HepG2 (cell line): ENCODE measurements around the gene FAF2. TPM values are rescaled to one million over a fixed set of nuclear protein-coding genes. Genes with fewer than 3 reads are reported as not detected.
A peak's percentile ranks its signal among the peaks of the same experiment; 100 is the strongest.

ENCODE experiments used
- ATAC-seq: fragments of 200-7000 bp; cut with Tn5 transposase; 3 replicates; pipeline ENCODE4 v1.9.1; 2020; ENCODE audit warnings: mild to moderate bottlenecking, moderate library complexity
- BruUV-seq: library from RNA; stranded (reverse); fragments of 400-500 nt; replicated peaks from 2 replicates; lab custom pipeline; 2021; lab: Mats Ljungman, UMichigan
- CTCF ChIA-PET: fragments of 300-600 bp; formaldehyde crosslinking; extraction: SDS; loops from one replicate; lab custom pipeline; 2021; ENCODE audit warnings: low total read pairs, inconsistent platforms, low intra/inter-chr PET ratio; lab: Yijun Ruan, JAX
- POLR2A ChIA-PET: fragments of 350-600 bp; sonication (Branson Sonifier 250); formaldehyde crosslinking; loops from one replicate; lab custom pipeline; 2020; ENCODE audit warnings: antibody characterized with exemption, inconsistent platforms; lab: Yijun Ruan, JAX
- DNase-seq: peaks from one replicate; pipeline ENCODE4 v3.0.0-alpha.2; 2015; ENCODE audit warnings: low spot score
- FAIRE-seq: peaks from 3 replicates; lab custom pipeline; 2011; peaks lifted over from hg19 to GRCh38; lab: Jason Lieb, UNC
- H2AFZ ChIP-seq: one replicate; pipeline ENCODE4 v1.6.1; 2011; ENCODE audit warnings: low read length, inconsistent platforms
- H3K27ac ChIP-seq: fragments of 300-600 bp; 3 replicates; pipeline ENCODE4 v1.8.0; 2011; ENCODE audit warnings: mixed run types, mild to moderate bottlenecking, mixed read lengths, low read length, inconsistent platforms; ENCODE audit not compliant: insufficient read depth; ENCODE audit errors: extremely low read length
- H3K27me3 ChIP-seq, 2 experiments: fragments of 200-600 bp in 1 of 2; 2 replicates in 1 of 2; 3 replicates in 1 of 2; pipeline versions ENCODE4 v1.6.0 to v1.8.0; 2011; ENCODE audit warnings: low read length in 2 of 2, mild to moderate bottlenecking in 2 of 2, moderate library complexity in 2 of 2, inconsistent platforms in 1 of 2; ENCODE audit not compliant: insufficient read depth in 2 of 2, control insufficient read depth in 1 of 2
- H3K36me3 ChIP-seq, 2 experiments: fragments of 200-600 bp in 1 of 2; replicated peaks in 1 of 2; 2 replicates in 1 of 2; 3 replicates in 1 of 2; pipeline versions ENCODE4 v1.5.1 to v1.8.0; 2011; ENCODE audit warnings: low read length in 2 of 2, inconsistent platforms in 1 of 2; ENCODE audit not compliant: insufficient read depth in 2 of 2, control insufficient read depth in 1 of 2
- H3K4me1 ChIP-seq: 2 replicates; pipeline ENCODE4 v1.5.1; 2012; ENCODE audit warnings: low read length, inconsistent platforms; ENCODE audit not compliant: insufficient read depth
- H3K4me2 ChIP-seq: 2 replicates; pipeline ENCODE4 v1.6.0; 2011; ENCODE audit warnings: low read depth, low read length, inconsistent platforms
- H3K4me3 ChIP-seq, 3 experiments: fragments of 200-600 bp in 1 of 3; sonication (generic), shearing (Covaris generic) in 1 of 3; replicated peaks in 1 of 3; 2 replicates each; pipeline ENCODE4 v1.5.1; 2011 to 2016; ENCODE audit warnings: low read length in 3 of 3, inconsistent platforms in 2 of 3, low read depth in 2 of 3, mild to moderate bottlenecking in 2 of 3, control low read depth in 1 of 3, mixed read lengths in 1 of 3; ENCODE audit not compliant: insufficient read depth in 1 of 3
- H3K79me2 ChIP-seq: one replicate; pipeline ENCODE4 v1.6.1; 2011; ENCODE audit warnings: low read length, inconsistent platforms; ENCODE audit not compliant: insufficient read depth
- H3K9ac ChIP-seq: 2 replicates; pipeline ENCODE4 v1.6.0; 2011; ENCODE audit warnings: mild to moderate bottlenecking, low read depth, low read length, inconsistent platforms; ENCODE audit not compliant: insufficient read depth
- H3K9me3 ChIP-seq: 2 replicates; pipeline ENCODE4 v1.5.1; 2012; ENCODE audit warnings: mild to moderate bottlenecking, low read length
- H4K20me1 ChIP-seq: 2 replicates; pipeline ENCODE4 v1.6.0; 2011; ENCODE audit warnings: inconsistent platforms, mild to moderate bottlenecking, low read length, moderate library complexity; ENCODE audit not compliant: insufficient read depth
- ARID4A ChIP-seq: sonication (generic); formaldehyde crosslinking; IDR thresholded peaks from 2 replicates; pipeline ENCODE4 v1.5.0; 2020; ENCODE audit warnings: mild to moderate bottlenecking, missing genetic modification reagents, borderline replicate concordance
- EZH2 ChIP-seq: conservative IDR thresholded peaks from 2 replicates; pipeline ENCODE4 v1.6.1; 2012; ENCODE audit warnings: mild to moderate bottlenecking, low read depth, low read length, moderate library complexity
- FOXA3 ChIP-seq: IDR thresholded peaks from 2 replicates; pipeline ENCODE4 v1.6.1; 2016; ENCODE audit warnings: missing genetic modification reagents, missing compliant biosample characterization
- HMGA1 ChIP-seq: sonication (generic); formaldehyde crosslinking; conservative IDR thresholded peaks from 2 replicates; pipeline ENCODE4 v1.4.0; 2020; ENCODE audit warnings: missing genetic modification reagents
- SP4 ChIP-seq: sonication (generic); formaldehyde crosslinking; IDR thresholded peaks from 2 replicates; pipeline ENCODE4 v1.8.1; 2023; ENCODE audit warnings: mild to moderate bottlenecking, missing genetic modification reagents
- TGIF2 ChIP-seq: IDR thresholded peaks from 2 replicates; pipeline ENCODE4 v1.6.1; 2016; ENCODE audit warnings: control low read depth, missing compliant biosample characterization
- UBTF ChIP-seq: sonication (generic); formaldehyde crosslinking; IDR thresholded peaks from 2 replicates; pipeline ENCODE4 v1.4.0; 2020; ENCODE audit warnings: mild to moderate bottlenecking, missing genetic modification reagents
- YY1 ChIP-seq: IDR thresholded peaks from 2 replicates; pipeline ENCODE4 v1.6.1; 2011; ENCODE audit warnings: low read length, low read depth, moderate library complexity, mild to moderate bottlenecking; ENCODE audit not compliant: insufficient read depth, insufficient replicate concordance
- ZBTB7B ChIP-seq: sonication (generic); formaldehyde crosslinking; IDR thresholded peaks from 2 replicates; pipeline ENCODE4 v1.4.0; 2020; ENCODE audit warnings: missing genetic modification reagents
- ZFP90 ChIP-seq: sonication (generic); formaldehyde crosslinking; IDR thresholded peaks from 2 replicates; pipeline ENCODE4 v1.8.0; 2022; ENCODE audit warnings: missing genetic modification reagents, mild to moderate bottlenecking, inconsistent platforms, borderline replicate concordance
- ZNF274 ChIP-seq: sonication (generic); formaldehyde crosslinking; IDR thresholded peaks from 2 replicates; pipeline ENCODE4 v1.5.1; 2020; ENCODE audit warnings: mild to moderate bottlenecking, missing genetic modification reagents
- ZNF33A ChIP-seq: sonication (generic); formaldehyde crosslinking; IDR thresholded peaks from 2 replicates; pipeline ENCODE4 v1.5.1; 2020; ENCODE audit warnings: missing genetic modification reagents, mild to moderate bottlenecking, moderate library complexity, borderline replicate concordance
- ZNF441 ChIP-seq: sonication (generic); formaldehyde crosslinking; IDR thresholded peaks from 2 replicates; pipeline ENCODE4 v1.7.0; 2021; ENCODE audit warnings: missing genetic modification reagents, borderline replicate concordance
- ZNF513 ChIP-seq: sonication (generic); formaldehyde crosslinking; conservative IDR thresholded peaks from 2 replicates; pipeline ENCODE4 v1.5.0; 2020; ENCODE audit warnings: missing genetic modification reagents
- ZNF7 ChIP-seq: IDR thresholded peaks from 2 replicates; pipeline ENCODE4 v1.6.1; 2016; ENCODE audit warnings: missing biosample characterization, missing genetic modification reagents
- ZNF766 ChIP-seq: sonication (generic); formaldehyde crosslinking; IDR thresholded peaks from 2 replicates; pipeline ENCODE4 v1.5.0; 2020; ENCODE audit warnings: missing genetic modification reagents, borderline replicate concordance
- ZNF775 ChIP-seq: sonication (generic); formaldehyde crosslinking; IDR thresholded peaks from 2 replicates; pipeline ENCODE4 v1.4.0; 2020; ENCODE audit warnings: missing genetic modification reagents, mild to moderate bottlenecking, moderate library complexity, borderline replicate concordance
- WGBS: methylation state at CpG from one replicate; pipeline ENCODE4 v1.1.6; 2017; ENCODE audit warnings: low lambda C conversion rate; 5-methylcytosine and 5-hydroxymethylcytosine counted together
- in situ Hi-C: cut with HindIII; loops from 2 replicates; pipeline ENCODE4 v1.10.0; 2017; ENCODE audit warnings: low pct_unique_long_range_greater_than_20kb; ENCODE audit not compliant: extremely low pct_ligation_motif_present
- intact Hi-C: fragments of 100-400 bp; cut with micrococcal nuclease; formaldehyde crosslinking; loops from one replicate; pipeline ENCODE4 v1.10.0; 2022; ENCODE audit not compliant: unreplicated experiment
- polyA plus RNA-seq, 8 experiments: library from polyadenylated mRNA; depleted of rRNA in 3 of 8; stranded (reverse) in 7 of 8; unstranded in 1 of 8; fragments of >200 nt; fragmentation: Illumina TruSeq in 4 of 8; extraction: Trizol in 4 of 8; gene quantifications; 2 replicates each; pipeline versions ENCODE4 v1.2.1 to v1.2.3, GENCODE V29; 2011 to 2016; ENCODE audit warnings: low read depth in 4 of 8, missing spikeins in 1 of 8, mixed read lengths in 1 of 8; ENCODE audit not compliant: insufficient read depth in 1 of 8
- total RNA-seq, 5 experiments: library from RNA; depleted of rRNA; stranded (reverse); fragments of >200 nt; fragmentation: Illumina TruSeq; extraction: Trizol; gene quantifications; 2 replicates each; pipeline ENCODE4 v1.2.3, GENCODE V29; 2016; ENCODE audit warnings: low read depth in 1 of 5

The FAF2 gene
- total and polyA plus RNA-seq, 2 of the 13 experiments (the other 11 are each of a cell fraction or from before 2014, with no cell fraction given), result 27.8 to 34.3 TPM

GRCh38 chr5:176447591-176447977 is 601 bp upstream of the FAF2 start:
- no CpG with 5 or more reads among the region's 34 CpGs for WGBS
- ATAC-seq (peak; percentile 65), DNase-seq (no peak), FAIRE-seq (no peak)
- Histone ChIP-seq H3K4me3 (peak overlapping the region; percentile 94 to 100 (median 99)), H3K79me2 (peaks cover 35% of the 10 kb centered on the region), H3K4me2 (peak overlapping the region; percentile 91), H3K9ac (peak overlapping the region; percentile 98), H3K9me3 (no peaks in the 10 kb centered on the region), H3K27me3 (peaks cover 0 to 3% of the 10 kb centered on the region in 2 experiments; a peak in 1 of 5 replicates), H2AFZ (peak overlapping the region; percentile 92), H3K27ac (peak overlapping the region; percentile 86), H3K4me1 (peaks cover 43% of the 10 kb centered on the region), H3K36me3 (no peaks in the 10 kb centered on the region; a peak in 1 of 5 replicates), H4K20me1 (peaks cover 2% of the 10 kb centered on the region)
- intact Hi-C loops, result no loop called here
- POLR2A ChIA-PET, result interaction anchor here (0.5 to 2.3 kb wide), 13 partner anchors 8 to 102 kb away, joined by 3 to 14 read pairs (median 5); partner anchors contain the start of genes CDHR2, CLTB, KIAA1191 and RNF44
- BruUV-seq, result TSS peak; percentile 95
- CTCF ChIA-PET, result interaction anchor here (1.3 to 2.1 kb wide), 2 partner anchors 17 to 31 kb away, joined by 4 to 17 read pairs; partner anchors contain the start of gene CLTB
- in situ Hi-C loops, result loop anchor here (25.0 kb wide), 1 partner anchor 585 kb away; the partner anchor contains the start of gene CPLX2
- TF ChIP-seq ARID4A (CRISPR knock-in tag), result peak; percentile 42; the same call in 1 of the 2 replicates
- TF ChIP-seq HMGA1 (CRISPR knock-in tag), result no peak
- TF ChIP-seq ZNF766 (CRISPR knock-in tag), result peak; percentile 40; the same call in 1 of the 2 replicates
- peak; percentile 59 for TF ChIP-seq YY1
- TF ChIP-seq SP4 (CRISPR knock-in tag), result no peak
- TF ChIP-seq ZBTB7B (CRISPR knock-in tag), result no peak
- TF ChIP-seq TGIF2 (CRISPR knock-in tag), result no peak
- peak; percentile 73; the same call in 1 of the 2 replicates for TF ChIP-seq ZFP90 (CRISPR knock-in tag)
- TF ChIP-seq ZNF7 (CRISPR knock-in tag), result no peak
- TF ChIP-seq ZNF274, result no peak
- TF ChIP-seq FOXA3 (CRISPR knock-in tag), result no peak
- no peak for TF ChIP-seq ZNF441
- peak; percentile 84 for TF ChIP-seq UBTF (CRISPR knock-in tag)
- no peak for TF ChIP-seq ZNF775 (CRISPR knock-in tag)
- TF ChIP-seq EZH2, result no peak
- TF ChIP-seq ZNF33A (CRISPR knock-in tag), result no peak
- no peak for TF ChIP-seq ZNF513 (CRISPR knock-in tag)
